NCI-H748 treated with DMSO at 0.1 percent for 48 hours (cell line): ENCODE results near the gene CD300LG.
A peak's percentile ranks its signal among the peaks of the same experiment; 100 is the strongest.
"Not testable (repeated sequence)": the region's sequence is repeated elsewhere in the genome, so short reads cannot be mapped to it uniquely, and the experiment has no call there.

ENCODE experiments used
- DNase-seq: peaks from one replicate; lab custom pipeline; 2025; lab: John Stamatoyannopoulos, UW

Gene CD300LG

GRCh38 chr17:43825567-43825966 is 21.4 kb upstream of the CD300LG start:
- no peak for DNase-seq

GRCh38 chr17:43826206-43826605 is 20.8 kb upstream of the CD300LG start:
- no peak for DNase-seq

GRCh38 chr17:43827596-43827995 is 19.4 kb upstream of the CD300LG start:
- DNase-seq = no peak

GRCh38 chr17:43829738-43830137 is 17.2 kb upstream of the CD300LG start:
- no peak for DNase-seq

- DNase-seq = no peak
Observed at GRCh38 chr17:43830510-43831140, 16.4 kb upstream of the CD300LG start.

GRCh38 chr17:43831633-43832032 is 15.3 kb upstream of the CD300LG start:
- no peak for DNase-seq

- DNase-seq = no peak
Observed at GRCh38 chr17:43832168-43832975, 14.6 kb upstream of the CD300LG start.

- no peak for DNase-seq
Observed at GRCh38 chr17:43832976-43833829, 13.8 kb upstream of the CD300LG start, which contains the start of gene MPP3. MPP3 (minus strand) TSS chr17:43833146; CDS start chr17:43831906, 1,240 bp downstream.

GRCh38 chr17:43834106-43834505 is 12.9 kb upstream of the CD300LG start:
- no peak for DNase-seq

GRCh38 chr17:43839670-43840108 is 7.3 kb upstream of the CD300LG start:
- peak; percentile 90 for DNase-seq

- no peak for DNase-seq
Observed at GRCh38 chr17:43840814-43841213, 6.2 kb upstream of the CD300LG start.

GRCh38 chr17:43841282-43841681 is 5.7 kb upstream of the CD300LG start:
- DNase-seq = no peak

- DNase-seq = not testable (repeated sequence)
Observed at GRCh38 chr17:43842091-43842974, 4.6 kb upstream of the CD300LG start.

GRCh38 chr17:43842975-43843325 is 4.0 kb upstream of the CD300LG start:
- no peak for DNase-seq

GRCh38 chr17:43844241-43844640 is 2.7 kb upstream of the CD300LG start:
- no peak for DNase-seq

GRCh38 chr17:43845766-43846165 is 1.2 kb upstream of the CD300LG start:
- no peak for DNase-seq

- DNase-seq = peak; percentile 19
Observed at GRCh38 chr17:43846221-43846712, 709 bp upstream of the CD300LG start.

GRCh38 chr17:43848601-43849000 is 1.6 kb downstream of the CD300LG start:
- DNase-seq = no peak

GRCh38 chr17:43849116-43849515 is 2.1 kb downstream of the CD300LG start:
- DNase-seq = no peak

- DNase-seq = no peak
Observed at GRCh38 chr17:43852571-43852970, 5.6 kb downstream of the CD300LG start.

GRCh38 chr17:43853546-43853945 is 6.6 kb downstream of the CD300LG start:
- no peak for DNase-seq
